H9 (cell line): ENCODE results near the gene BFSP2. TPM values are rescaled to one million over a fixed set of nuclear protein-coding genes. Genes with fewer than 3 reads are reported as not detected.

Experiments used
- DNase-seq: peaks from one replicate; pipeline ENCODE4 v3.0.0-alpha.2; 2017
- H2AFZ ChIP-seq: one replicate; pipeline ENCODE4 v1.6.1; 2013; ENCODE audit warnings: mild to moderate bottlenecking, low read length, control low read depth, moderate library complexity
- H2AK5ac ChIP-seq: 2 replicates; pipeline ENCODE4 v1.6.1; 2013; ENCODE audit warnings: low read length, control low read depth, mixed read lengths; ENCODE audit not compliant: insufficient read length
- H2BK120ac ChIP-seq: one replicate; pipeline ENCODE4 v1.6.1; 2013; ENCODE audit warnings: low read depth, mild to moderate bottlenecking, low read length, control low read depth, inconsistent platforms; ENCODE audit not compliant: poor library complexity, severe bottlenecking
- H2BK12ac ChIP-seq: 2 replicates; pipeline ENCODE4 v1.6.1; 2013; ENCODE audit warnings: low read length, control low read depth, mixed read lengths, low read depth; ENCODE audit not compliant: insufficient read length
- H2BK15ac ChIP-seq: 2 replicates; pipeline ENCODE4 v1.6.1; 2013; ENCODE audit warnings: low read depth, low read length, control low read depth
- H2BK20ac ChIP-seq: one replicate; pipeline ENCODE4 v1.6.1; 2013; ENCODE audit warnings: low read depth, mild to moderate bottlenecking, low read length, control low read depth, inconsistent platforms; ENCODE audit not compliant: poor library complexity, severe bottlenecking
- H2BK5ac ChIP-seq: 2 replicates; pipeline ENCODE4 v1.6.1; 2013; ENCODE audit warnings: low read length, control low read depth, mixed read lengths; ENCODE audit not compliant: insufficient read length
- H3K14ac ChIP-seq: 2 replicates; pipeline ENCODE4 v1.6.1; 2013; ENCODE audit warnings: low read length, control low read depth; ENCODE audit not compliant: insufficient read depth
- H3K18ac ChIP-seq: 2 replicates; pipeline ENCODE4 v1.6.1; 2013; ENCODE audit warnings: low read depth, mild to moderate bottlenecking, mixed read lengths, low read length, control low read depth; ENCODE audit not compliant: insufficient read length
- H3K23ac ChIP-seq: 2 replicates; pipeline ENCODE4 v1.6.1; 2013; ENCODE audit warnings: low read length, control low read depth, mixed read lengths, low read depth; ENCODE audit not compliant: insufficient read length
- H3K23me2 ChIP-seq: 2 replicates; pipeline ENCODE4 v1.6.1; 2013; ENCODE audit warnings: low read depth, mild to moderate bottlenecking, mixed read lengths, low read length, control low read depth; ENCODE audit not compliant: insufficient read length, poor library complexity, severe bottlenecking
- H3K27ac ChIP-seq: 2 replicates; pipeline ENCODE4 v1.5.1; 2013; ENCODE audit warnings: low read length, control low read depth, mixed read lengths, low read depth; ENCODE audit not compliant: insufficient read length
- H3K27me3 ChIP-seq: 2 replicates; pipeline ENCODE4 v1.6.1; 2013; ENCODE audit warnings: low read length, control low read depth, inconsistent platforms; ENCODE audit not compliant: insufficient read depth
- H3K4ac ChIP-seq: 2 replicates; pipeline ENCODE4 v1.6.1; 2013; ENCODE audit warnings: low read depth, mild to moderate bottlenecking, control low read depth, inconsistent platforms, low read length, moderate library complexity
- H3K4me1 ChIP-seq: 2 replicates; pipeline ENCODE4 v1.6.1; 2013; ENCODE audit warnings: low read length, control low read depth, inconsistent platforms; ENCODE audit not compliant: insufficient read depth
- H3K4me2 ChIP-seq: 2 replicates; pipeline ENCODE4 v1.6.1; 2013; ENCODE audit warnings: low read length, control low read depth, mixed read lengths; ENCODE audit not compliant: insufficient read length, insufficient read depth
- H3K56ac ChIP-seq: 2 replicates; pipeline ENCODE4 v1.6.1; 2013; ENCODE audit warnings: low read depth, mild to moderate bottlenecking, mixed read lengths, low read length, control low read depth; ENCODE audit not compliant: insufficient read length
- H3K79me1 ChIP-seq: 2 replicates; pipeline ENCODE4 v1.6.1; 2013; ENCODE audit warnings: low read depth, mild to moderate bottlenecking, moderate library complexity, low read length, control low read depth, inconsistent platforms; ENCODE audit not compliant: insufficient read depth, poor library complexity, severe bottlenecking
- H3K79me2 ChIP-seq: 2 replicates; pipeline ENCODE4 v1.6.1; 2013; ENCODE audit warnings: low read length, control low read depth, inconsistent platforms; ENCODE audit not compliant: insufficient read depth
- H3K9ac ChIP-seq: 2 replicates; pipeline ENCODE4 v1.6.1; 2013; ENCODE audit warnings: low read length, control low read depth, mixed read lengths; ENCODE audit not compliant: insufficient read length; ENCODE audit errors: extremely low read depth
- H3K9me3 ChIP-seq: one replicate; pipeline ENCODE4 v1.6.1; 2013; ENCODE audit warnings: low read depth, low read length, inconsistent platforms; ENCODE audit not compliant: control insufficient read depth
- H3T11ph ChIP-seq: one replicate; pipeline ENCODE4 v1.6.1; 2013; ENCODE audit warnings: mild to moderate bottlenecking, low read length, control low read depth, inconsistent platforms
- H4K20me1 ChIP-seq: one replicate; pipeline ENCODE4 v1.6.1; 2013; ENCODE audit not compliant: control insufficient read depth, insufficient read length, insufficient read depth
- H4K5ac ChIP-seq: 2 replicates; pipeline ENCODE4 v1.6.1; 2013; ENCODE audit warnings: low read depth, mild to moderate bottlenecking, mixed read lengths, low read length, control low read depth; ENCODE audit not compliant: insufficient read length
- H4K8ac ChIP-seq: replicated peaks from 2 replicates; pipeline ENCODE4 v1.6.1; 2013; ENCODE audit warnings: low read length, control low read depth, mixed read lengths, low read depth; ENCODE audit not compliant: insufficient read length
- H4K91ac ChIP-seq: 2 replicates; pipeline ENCODE4 v1.6.1; 2013; ENCODE audit warnings: low read depth, mild to moderate bottlenecking, moderate library complexity, mixed read lengths, low read length, control low read depth; ENCODE audit not compliant: insufficient read length
- H3K27ac Mint-ChIP-seq, 3 experiments: 2 replicates in 2 of 3; 3 replicates in 1 of 3; pipeline ENCODE4 v1.8.0; 2020 to 2021; ENCODE audit warnings: mixed read lengths in 3 of 3, mild to moderate bottlenecking in 1 of 3, moderate library complexity in 1 of 3
- H3K27me3 Mint-ChIP-seq: 2 replicates; pipeline ENCODE4 v1.8.0; 2021; ENCODE audit warnings: low read depth, mild to moderate bottlenecking, moderate library complexity, mixed read lengths
- H3K36me3 Mint-ChIP-seq, 3 experiments: 2 replicates in 2 of 3; 3 replicates in 1 of 3; pipeline ENCODE4 v1.8.0; 2020 to 2021; ENCODE audit warnings: low read depth in 3 of 3, mixed read lengths in 3 of 3; ENCODE audit not compliant: insufficient read depth in 1 of 3
- H3K4me1 Mint-ChIP-seq, 2 experiments: 2 replicates each; pipeline ENCODE4 v1.8.0; 2020; ENCODE audit warnings: mixed read lengths in 2 of 2
- H3K4me3 Mint-ChIP-seq, 2 experiments: 2 replicates in 1 of 2; 3 replicates in 1 of 2; pipeline ENCODE4 v1.8.0; 2020 to 2021; ENCODE audit warnings: mild to moderate bottlenecking in 2 of 2, mixed read lengths in 2 of 2, moderate library complexity in 1 of 2
- H3K9me3 Mint-ChIP-seq, 2 experiments: 2 replicates in 1 of 2; 3 replicates in 1 of 2; pipeline ENCODE4 v1.8.0; 2020; ENCODE audit warnings: mild to moderate bottlenecking in 2 of 2, mixed read lengths in 2 of 2, moderate library complexity in 1 of 2
- CTCF ChIP-seq: fragments of 200-600 bp; sonication (generic); conservative IDR thresholded peaks from 3 replicates; pipeline ENCODE4 v1.8.0; 2021; ENCODE audit warnings: antibody characterized with exemption, mild to moderate bottlenecking
- WGBS: extraction: QIAGEN DNeasy Blood & Tissue Kit; methylation state at CpG from one replicate; pipeline ENCODE4 v1.1.7; 2013; ENCODE audit warnings: missing lambda C conversion rate, low lambda C conversion rate, mixed read lengths; ENCODE audit not compliant: insufficient read length; ENCODE audit errors: extremely low coverage; 5-methylcytosine and 5-hydroxymethylcytosine counted together
- total RNA-seq: library from RNA; stranded (reverse); gene quantifications from 2 replicates; pipeline ENCODE4 v1.2.1, GENCODE V29; 2021

The BFSP2 gene
- total RNA-seq, 1 experiment from 2014 or later, result not detected

- H3K4me1 ChIP-seq, result peaks cover 12% of the 10 kb centered on the region
- H2AFZ ChIP-seq, result no peak overlapping the region
- H3K23me2 ChIP-seq, result no peaks in the 10 kb centered on the region
- H3K36me3 Mint-ChIP-seq, result no peaks in the 10 kb centered on the region
- no peak overlapping the region for H2BK20ac ChIP-seq
- no peak overlapping the region for H3K23ac ChIP-seq
- no peaks in the 10 kb centered on the region for H3K27me3 Mint-ChIP-seq
- TF ChIP-seq CTCF, result no peak
- no peak overlapping the region for H3K4me3 Mint-ChIP-seq
- H3K9me3 ChIP-seq, result no peaks in the 10 kb centered on the region
- peaks cover 21 to 24% of the 10 kb centered on the region in 2 experiments for H3K4me1 Mint-ChIP-seq
- WGBS, result no CpG with 5 or more reads among the region's 1 CpG
- no peak overlapping the region for H3K56ac ChIP-seq
- H4K5ac ChIP-seq, result no peak overlapping the region
- no peak overlapping the region for H3K14ac ChIP-seq
- no peak overlapping the region for H2BK12ac ChIP-seq
- H3T11ph ChIP-seq, result no peak overlapping the region
- H3K4me2 ChIP-seq, result no peak overlapping the region
- no peaks in the 10 kb centered on the region for H3K9me3 Mint-ChIP-seq
- H3K79me1 ChIP-seq, result no peaks in the 10 kb centered on the region
- no peaks in the 10 kb centered on the region for H3K27me3 ChIP-seq
- no peak overlapping the region for H2AK5ac ChIP-seq
- H4K91ac ChIP-seq, result no peak overlapping the region
- no peaks in the 10 kb centered on the region for H4K20me1 ChIP-seq
- no peak overlapping the region for H3K9ac ChIP-seq
- H3K27ac Mint-ChIP-seq, result peak overlapping the region in 1 of 3 experiments; percentile 33; a peak in 1 of 7 replicates
- H2BK5ac ChIP-seq, result no peak overlapping the region
- H4K8ac ChIP-seq, result no peak overlapping the region
- H3K4ac ChIP-seq, result no peak overlapping the region
- no peak overlapping the region for H2BK15ac ChIP-seq
- no peak for DNase-seq
- no peaks in the 10 kb centered on the region for H3K79me2 ChIP-seq
- no peak overlapping the region for H3K18ac ChIP-seq
- H3K27ac ChIP-seq, result no peak overlapping the region
- H2BK120ac ChIP-seq, result no peak overlapping the region
Observed at GRCh38 chr3:133371676-133372075, 28.2 kb upstream of the BFSP2 start.
